Activated naive CD8-positive, alpha-beta T cell treated with anti-CD3 and anti-CD28 coated beads, Interleukin-2, amount 10 ng/mL, durations not matched to agents 7 days and 5 days (primary cell): ENCODE results near the gene MICAL3. TPM values are rescaled to one million over a fixed set of nuclear protein-coding genes. Genes with fewer than 3 reads are reported as not detected.

Experiments
- ATAC-seq: fragments of 150-1000 bp; cut with Tn5 transposase; one replicate; pipeline ENCODE4 v1.10.0; 2021; ENCODE audit warnings: low read depth, moderate library complexity
- POLR2A ChIA-PET: fragments of 350-600 bp; sonication (Branson Sonifier 250); formaldehyde crosslinking; loops from one replicate; lab custom pipeline; 2021; ENCODE audit warnings: antibody characterized with exemption; lab: Charles Lee
- DNase-seq: peaks from one replicate; pipeline ENCODE4 v3.0.0; 2021
- H3K27ac Mint-ChIP-seq: one replicate; pipeline ENCODE4 v1.8.0; 2022; ENCODE audit warnings: mild to moderate bottlenecking, mixed read lengths
- H3K27me3 Mint-ChIP-seq: one replicate; pipeline ENCODE4 v1.8.0; 2022; ENCODE audit warnings: mild to moderate bottlenecking, moderate library complexity, mixed read lengths
- H3K36me3 Mint-ChIP-seq: one replicate; pipeline ENCODE4 v1.8.0; 2021; ENCODE audit warnings: mild to moderate bottlenecking, mixed read lengths
- H3K4me1 Mint-ChIP-seq: one replicate; pipeline ENCODE4 v1.8.0; 2021; ENCODE audit warnings: mixed read lengths
- H3K4me3 Mint-ChIP-seq: one replicate; pipeline ENCODE4 v1.8.0; 2022; ENCODE audit warnings: mild to moderate bottlenecking, moderate library complexity, mixed read lengths
- H3K9me3 Mint-ChIP-seq: one replicate; pipeline ENCODE4 v1.8.0; 2021; ENCODE audit warnings: mixed read lengths
- total RNA-seq, 2 experiments: library from RNA; stranded (reverse); gene quantifications; one replicate each; pipeline ENCODE4 v1.2.3, GENCODE V29; 2021

Gene MICAL3
- total RNA-seq, 2 experiments from 2014 or later, result 35.7 to 36.8 TPM

GRCh38 chr22:17820879-17821439 lies 203.4 kb downstream of the MICAL3 start:
- DNase-seq (no peak), ATAC-seq (peak; percentile 20)
- Mint-ChIP-seq H3K27ac (no peak overlapping the region), H3K4me3 (no peak overlapping the region), H3K9me3 (no peaks in the 10 kb centered on the region), H3K4me1 (no peaks in the 10 kb centered on the region), H3K27me3 (no peaks in the 10 kb centered on the region), H3K36me3 (no peaks in the 10 kb centered on the region)
- POLR2A ChIA-PET, result no interaction called here

- H3K36me3 Mint-ChIP-seq, result no peaks in the 10 kb centered on the region
- POLR2A ChIA-PET, result no interaction called here
- H3K27ac Mint-ChIP-seq, result no peak overlapping the region
- no peak for DNase-seq
- no peaks in the 10 kb centered on the region for H3K27me3 Mint-ChIP-seq
- no peak for ATAC-seq
- no peak overlapping the region for H3K4me3 Mint-ChIP-seq
- H3K4me1 Mint-ChIP-seq, result no peaks in the 10 kb centered on the region
- H3K9me3 Mint-ChIP-seq, result no peaks in the 10 kb centered on the region
These were observed 205.7 kb downstream of the MICAL3 start for GRCh38 chr22:17818649-17819048.

GRCh38 chr22:17818180-17818579 lies 206.2 kb downstream of the MICAL3 start:
- H3K27me3 Mint-ChIP-seq, result no peaks in the 10 kb centered on the region
- no peaks in the 10 kb centered on the region for H3K4me1 Mint-ChIP-seq
- no peak overlapping the region for H3K4me3 Mint-ChIP-seq
- no peaks in the 10 kb centered on the region for H3K36me3 Mint-ChIP-seq
- POLR2A ChIA-PET, result no interaction called here
- ATAC-seq (no peak), DNase-seq (no peak)
- no peak overlapping the region for H3K27ac Mint-ChIP-seq
- H3K9me3 Mint-ChIP-seq, result no peaks in the 10 kb centered on the region

- Mint-ChIP-seq H3K36me3 (no peaks in the 10 kb centered on the region), H3K9me3 (no peaks in the 10 kb centered on the region), H3K27me3 (no peaks in the 10 kb centered on the region), H3K4me3 (no peak overlapping the region), H3K4me1 (no peaks in the 10 kb centered on the region), H3K27ac (no peak overlapping the region)
- no peak for ATAC-seq
- POLR2A ChIA-PET, result no interaction called here
- DNase-seq, result no peak
These were observed 206.8 kb downstream of the MICAL3 start for GRCh38 chr22:17817511-17818065.

GRCh38 chr22:17817079-17817478 lies 207.3 kb downstream of the MICAL3 start:
- H3K4me1 Mint-ChIP-seq, result no peaks in the 10 kb centered on the region
- DNase-seq (no peak), ATAC-seq (no peak)
- no peaks in the 10 kb centered on the region for H3K9me3 Mint-ChIP-seq
- H3K27ac Mint-ChIP-seq, result no peak overlapping the region
- no peaks in the 10 kb centered on the region for H3K27me3 Mint-ChIP-seq
- POLR2A ChIA-PET, result no interaction called here
- H3K4me3 Mint-ChIP-seq, result no peak overlapping the region
- H3K36me3 Mint-ChIP-seq, result no peaks in the 10 kb centered on the region

GRCh38 chr22:17816649-17817048 lies 207.7 kb downstream of the MICAL3 start:
- Mint-ChIP-seq H3K36me3 (no peaks in the 10 kb centered on the region), H3K9me3 (no peaks in the 10 kb centered on the region), H3K27ac (no peak overlapping the region), H3K4me3 (no peak overlapping the region), H3K4me1 (no peaks in the 10 kb centered on the region), H3K27me3 (no peaks in the 10 kb centered on the region)
- no peak for DNase-seq
- no peak for ATAC-seq
- POLR2A ChIA-PET, result no interaction called here

GRCh38 chr22:17815703-17816254 lies 208.6 kb downstream of the MICAL3 start:
- no peak for ATAC-seq
- POLR2A ChIA-PET, result interaction anchor here (0.7 kb wide), 1 partner anchor 22 kb away, joined by 3 read pairs; no protein-coding TSS in a partner anchor
- Mint-ChIP-seq H3K36me3 (no peaks in the 10 kb centered on the region), H3K27ac (no peak overlapping the region), H3K4me3 (no peak overlapping the region), H3K4me1 (no peaks in the 10 kb centered on the region), H3K9me3 (no peaks in the 10 kb centered on the region), H3K27me3 (no peaks in the 10 kb centered on the region)
- DNase-seq, result no peak

GRCh38 chr22:17814830-17815229 lies 209.5 kb downstream of the MICAL3 start:
- no peak for ATAC-seq
- no peaks in the 10 kb centered on the region for H3K36me3 Mint-ChIP-seq

GRCh38 chr22:17814084-17814483 lies 210.3 kb downstream of the MICAL3 start:
- H3K4me3 Mint-ChIP-seq, result no peak overlapping the region
- H3K27me3 Mint-ChIP-seq, result no peaks in the 10 kb centered on the region
- DNase-seq (no peak), ATAC-seq (no peak)
- no peaks in the 10 kb centered on the region for H3K9me3 Mint-ChIP-seq
- H3K36me3 Mint-ChIP-seq, result no peaks in the 10 kb centered on the region
- H3K27ac Mint-ChIP-seq, result no peak overlapping the region
- POLR2A ChIA-PET, result no interaction called here
- H3K4me1 Mint-ChIP-seq, result no peaks in the 10 kb centered on the region

More at GRCh38 chr22:17814830-17815229, 209.5 kb downstream of the MICAL3 start:
- no peaks in the 10 kb centered on the region for H3K27me3 Mint-ChIP-seq
- H3K9me3 Mint-ChIP-seq, result no peaks in the 10 kb centered on the region
- H3K4me3 Mint-ChIP-seq, result no peak overlapping the region
- POLR2A ChIA-PET, result no interaction called here
- DNase-seq, result no peak
- no peaks in the 10 kb centered on the region for H3K4me1 Mint-ChIP-seq
- H3K27ac Mint-ChIP-seq, result no peak overlapping the region

- no peaks in the 10 kb centered on the region for H3K9me3 Mint-ChIP-seq
- POLR2A ChIA-PET, result no interaction called here
- H3K27me3 Mint-ChIP-seq, result no peaks in the 10 kb centered on the region
- H3K4me1 Mint-ChIP-seq, result no peaks in the 10 kb centered on the region
- H3K27ac Mint-ChIP-seq, result no peak overlapping the region
- no peak overlapping the region for H3K4me3 Mint-ChIP-seq
- no peak for ATAC-seq
- peaks cover 3% of the 10 kb centered on the region for H3K36me3 Mint-ChIP-seq
- no peak for DNase-seq
These were observed 213.2 kb downstream of the MICAL3 start for GRCh38 chr22:17811119-17811518.

GRCh38 chr22:17810570-17811116 lies 213.7 kb downstream of the MICAL3 start:
- Mint-ChIP-seq H3K36me3 (peaks cover 3% of the 10 kb centered on the region), H3K9me3 (no peaks in the 10 kb centered on the region), H3K27ac (no peak overlapping the region), H3K27me3 (no peaks in the 10 kb centered on the region), H3K4me1 (no peaks in the 10 kb centered on the region), H3K4me3 (no peak overlapping the region)
- POLR2A ChIA-PET, result no interaction called here
- DNase-seq, result no peak
- no peak for ATAC-seq

GRCh38 chr22:17808693-17809403 lies 215.5 kb downstream of the MICAL3 start:
- no peak for ATAC-seq
- no peaks in the 10 kb centered on the region for H3K9me3 Mint-ChIP-seq
- H3K27ac Mint-ChIP-seq, result no peak overlapping the region
- no peak overlapping the region for H3K4me3 Mint-ChIP-seq
- no peaks in the 10 kb centered on the region for H3K4me1 Mint-ChIP-seq
- H3K27me3 Mint-ChIP-seq, result no peaks in the 10 kb centered on the region
- H3K36me3 Mint-ChIP-seq, result peaks cover 3% of the 10 kb centered on the region
- DNase-seq, result no peak
- POLR2A ChIA-PET, result no interaction called here

GRCh38 chr22:17807578-17808410 lies 216.6 kb downstream of the MICAL3 start:
- Mint-ChIP-seq H3K9me3 (no peaks in the 10 kb centered on the region), H3K27ac (peak overlapping the region; percentile 9), H3K27me3 (no peaks in the 10 kb centered on the region), H3K36me3 (peaks cover 3% of the 10 kb centered on the region), H3K4me1 (no peaks in the 10 kb centered on the region), H3K4me3 (no peak overlapping the region)
- ATAC-seq, result no peak
- DNase-seq, result no peak
- POLR2A ChIA-PET, result no interaction called here
